Liver (tissue), 9 donors: Measurements from ENCODE around the gene PHF12. TPM values are rescaled to one million over a fixed set of nuclear protein-coding genes. Genes with fewer than 3 reads are reported as not detected.

ENCODE experiments used
- DNase-seq: peaks from one replicate; pipeline ENCODE4 v3.0.0-alpha.2; 2017; ENCODE audit warnings: low spot score
- H3K27ac ChIP-seq, 2 donors: one replicate each; pipeline ENCODE4 v1.7.0; 2013; ENCODE audit warnings: inconsistent platforms in 2 of 2, low read length in 2 of 2, control low read depth in 1 of 2, low read depth in 1 of 2, mild to moderate bottlenecking in 1 of 2
- H3K27me3 ChIP-seq, 4 donors: one replicate each; pipeline versions ENCODE4 v1.6.1 to v1.7.0; 2013; ENCODE audit warnings: low read length in 3 of 4, inconsistent platforms in 1 of 4, mild to moderate bottlenecking in 1 of 4, moderate library complexity in 1 of 4; ENCODE audit not compliant: control insufficient read depth in 4 of 4, insufficient read depth in 4 of 4
- H3K36me3 ChIP-seq, 4 donors: one replicate each; pipeline versions ENCODE4 v1.6.1 to v1.7.0; 2013; ENCODE audit warnings: low read length in 3 of 4, mild to moderate bottlenecking in 3 of 4, low read depth in 1 of 4, moderate library complexity in 1 of 4; ENCODE audit not compliant: control insufficient read depth in 4 of 4, insufficient read depth in 3 of 4
- H3K4me1 ChIP-seq, 4 donors: one replicate each; pipeline versions ENCODE4 v1.6.1 to v1.7.0; 2013; ENCODE audit warnings: low read length in 3 of 4, mild to moderate bottlenecking in 3 of 4, moderate library complexity in 1 of 4; ENCODE audit not compliant: control insufficient read depth in 4 of 4, insufficient read depth in 4 of 4
- H3K4me3 ChIP-seq, 3 donors: one replicate each; pipeline versions ENCODE4 v1.6.1 to v1.7.0; 2013; ENCODE audit warnings: low read length in 3 of 3, control low read depth in 1 of 3, low read depth in 1 of 3, mild to moderate bottlenecking in 1 of 3
- H3K9ac ChIP-seq, 2 donors: one replicate each; pipeline ENCODE4 v1.7.0; 2013; ENCODE audit warnings: low read length in 2 of 2, mild to moderate bottlenecking in 2 of 2, moderate library complexity in 2 of 2, control low read depth in 1 of 2, low read depth in 1 of 2
- H3K9me3 ChIP-seq, 4 donors: one replicate each; pipeline versions ENCODE4 v1.6.1 to v1.7.0; 2013; ENCODE audit warnings: low read length in 3 of 4; ENCODE audit not compliant: control insufficient read depth in 4 of 4
- EGR1 ChIP-seq, 2 donors: IDR thresholded peaks; 2 replicates each; pipeline ENCODE4 v1.6.1; 2016 to 2018; ENCODE audit warnings: antibody characterized with exemption in 2 of 2, low read depth in 2 of 2
- FOXA1 ChIP-seq: IDR thresholded peaks from 2 replicates; pipeline ENCODE4 v1.6.1; 2016; ENCODE audit warnings: antibody characterized with exemption
- FOXA2 ChIP-seq: IDR thresholded peaks from 2 replicates; pipeline ENCODE4 v1.6.1; 2016; ENCODE audit warnings: antibody characterized with exemption
- GABPA ChIP-seq, 2 donors: IDR thresholded peaks in 1 of 2; conservative IDR thresholded peaks in 1 of 2; 2 replicates each; pipeline ENCODE4 v1.6.1; 2016; ENCODE audit warnings: antibody characterized with exemption in 2 of 2, mild to moderate bottlenecking in 1 of 2, moderate library complexity in 1 of 2
- HNF4A ChIP-seq, 2 donors: conservative IDR thresholded peaks; 2 replicates each; pipeline ENCODE4 v1.6.1; 2016; ENCODE audit warnings: antibody characterized with exemption in 2 of 2, mild to moderate bottlenecking in 2 of 2
- HNF4G ChIP-seq: IDR thresholded peaks from 2 replicates; pipeline ENCODE4 v1.6.1; 2016; ENCODE audit warnings: antibody characterized with exemption
- JUND ChIP-seq, 2 donors: IDR thresholded peaks; 2 replicates each; pipeline ENCODE4 v1.6.1; 2016; ENCODE audit warnings: antibody characterized with exemption in 2 of 2
- NR2F2 ChIP-seq: IDR thresholded peaks from 2 replicates; pipeline ENCODE4 v1.6.1; 2016; ENCODE audit warnings: antibody characterized with exemption
- RAD21 ChIP-seq, 2 donors: IDR thresholded peaks; 2 replicates each; pipeline ENCODE4 v1.6.1; 2016; ENCODE audit warnings: antibody characterized with exemption in 2 of 2, mild to moderate bottlenecking in 2 of 2
- RXRA ChIP-seq, 2 donors: IDR thresholded peaks; 2 replicates each; pipeline ENCODE4 v1.6.1; 2017 to 2018; ENCODE audit warnings: antibody characterized with exemption in 2 of 2, mild to moderate bottlenecking in 1 of 2
- SP1 ChIP-seq: IDR thresholded peaks from 2 replicates; pipeline ENCODE4 v1.6.1; 2018; ENCODE audit warnings: antibody characterized with exemption, mild to moderate bottlenecking
- TAF1 ChIP-seq: conservative IDR thresholded peaks from 2 replicates; pipeline ENCODE4 v1.6.1; 2016; ENCODE audit warnings: antibody characterized with exemption, mild to moderate bottlenecking
- YY1 ChIP-seq: IDR thresholded peaks from 2 replicates; pipeline ENCODE4 v1.6.1; 2016; ENCODE audit warnings: antibody characterized with exemption, mild to moderate bottlenecking
- WGBS: extraction: QIAGEN DNeasy Blood & Tissue Kit; methylation state at CpG from one replicate; pipeline ENCODE4 v1.1.7; 2013; 5-methylcytosine and 5-hydroxymethylcytosine counted together
- polyA plus RNA-seq, 2 donors: library from polyadenylated mRNA; stranded (reverse) in 1 of 2; unstranded in 1 of 2; fragments of 200-250 nt in 1 of 2; fragments of >200 nt in 1 of 2; fragmentation: Nextera tagmentation in 1 of 2; extraction: Ambion mirVana in 1 of 2; gene quantifications; one replicate each; pipeline versions ENCODE4 v1.2.1 to v1.2.3, GENCODE V29; 2013 to 2015
- total RNA-seq, 2 donors: library from RNA; depleted of rRNA; stranded (reverse); fragments of >200 nt; gene quantifications; one replicate each; pipeline ENCODE4 v1.2.3, GENCODE V29; 2014
- TF ChIP-seq, protein P1 (sequence below): IDR thresholded peaks from 2 replicates; pipeline ENCODE4 v1.6.1; 2016; ENCODE audit warnings: antibody characterized with exemption
- TF ChIP-seq, protein P2 (sequence below): fragments of 150-350 bp; IDR thresholded peaks from 2 replicates; pipeline ENCODE4 v1.5.1; 2017; ENCODE audit warnings: improper control_type of control experiment, low read depth, low read length; ENCODE audit not compliant: missing input control
- TF ChIP-seq, protein P3 (sequence below): IDR thresholded peaks from 2 replicates; pipeline ENCODE4 v1.6.1; 2016; ENCODE audit warnings: antibody characterized with exemption
- TF ChIP-seq, protein P4 (sequence below): IDR thresholded peaks from 2 replicates; pipeline ENCODE4 v1.6.1; 2016; ENCODE audit warnings: antibody characterized with exemption
- TF ChIP-seq, protein P5 (sequence below): IDR thresholded peaks from 2 replicates; pipeline ENCODE4 v1.6.1; 2016; ENCODE audit warnings: antibody characterized with exemption, mild to moderate bottlenecking
- donor health status: healthy.
- donor health status: healthy.
- donor health status: healthy.
- donor health status: healthy.
- donor health status: healthy.

Gene PHF12
- total and polyA plus RNA-seq, 4 donors, result 4.3 to 21.3 (median 11.7) TPM

DNA sequence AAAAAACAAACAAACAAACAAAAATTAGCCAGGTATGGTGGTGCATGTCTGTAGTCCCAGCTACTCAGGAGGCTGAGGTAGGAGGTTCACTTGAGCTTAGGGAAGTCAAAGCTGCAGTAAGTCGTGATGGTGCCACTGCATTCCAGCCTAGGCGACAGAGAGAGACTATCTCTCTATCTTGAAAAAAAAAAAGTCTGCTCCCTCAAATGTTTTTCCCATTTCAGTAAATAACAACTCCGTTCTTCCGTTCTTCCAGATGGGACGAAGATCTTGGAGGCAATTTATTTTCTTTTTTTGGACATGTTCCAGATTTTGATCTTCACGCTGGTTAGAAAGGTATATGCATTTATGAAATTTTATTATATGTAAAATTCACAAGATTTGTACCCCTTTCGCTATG is 77.5 kb downstream of the PHF12 start:
- no peaks in the 10 kb centered on the region for H3K4me1 ChIP-seq
- peaks cover under 1 to 5% (median 3%) of the 10 kb centered on the region in 4 donors for H3K36me3 ChIP-seq
- no peak for TF ChIP-seq TAF1
- TF ChIP-seq, protein P1, sequence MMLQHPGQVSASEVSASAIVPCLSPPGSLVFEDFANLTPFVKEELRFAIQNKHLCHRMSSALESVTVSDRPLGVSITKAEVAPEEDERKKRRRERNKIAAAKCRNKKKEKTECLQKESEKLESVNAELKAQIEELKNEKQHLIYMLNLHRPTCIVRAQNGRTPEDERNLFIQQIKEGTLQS, result no peak
- no peak for TF ChIP-seq GABPA (IDR thresholded peaks at IDR 0.05 in 1 of 2, conservative IDR thresholded peaks at IDR 0.05 in 1 of 2)
- TF ChIP-seq, protein P2, sequence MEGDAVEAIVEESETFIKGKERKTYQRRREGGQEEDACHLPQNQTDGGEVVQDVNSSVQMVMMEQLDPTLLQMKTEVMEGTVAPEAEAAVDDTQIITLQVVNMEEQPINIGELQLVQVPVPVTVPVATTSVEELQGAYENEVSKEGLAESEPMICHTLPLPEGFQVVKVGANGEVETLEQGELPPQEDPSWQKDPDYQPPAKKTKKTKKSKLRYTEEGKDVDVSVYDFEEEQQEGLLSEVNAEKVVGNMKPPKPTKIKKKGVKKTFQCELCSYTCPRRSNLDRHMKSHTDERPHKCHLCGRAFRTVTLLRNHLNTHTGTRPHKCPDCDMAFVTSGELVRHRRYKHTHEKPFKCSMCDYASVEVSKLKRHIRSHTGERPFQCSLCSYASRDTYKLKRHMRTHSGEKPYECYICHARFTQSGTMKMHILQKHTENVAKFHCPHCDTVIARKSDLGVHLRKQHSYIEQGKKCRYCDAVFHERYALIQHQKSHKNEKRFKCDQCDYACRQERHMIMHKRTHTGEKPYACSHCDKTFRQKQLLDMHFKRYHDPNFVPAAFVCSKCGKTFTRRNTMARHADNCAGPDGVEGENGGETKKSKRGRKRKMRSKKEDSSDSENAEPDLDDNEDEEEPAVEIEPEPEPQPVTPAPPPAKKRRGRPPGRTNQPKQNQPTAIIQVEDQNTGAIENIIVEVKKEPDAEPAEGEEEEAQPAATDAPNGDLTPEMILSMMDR, result no peak
- no peak for TF ChIP-seq RAD21 (IDR thresholded peaks at IDR 0.05)
- no peak for TF ChIP-seq YY1
- TF ChIP-seq HNF4G, result no peak
- TF ChIP-seq, protein P3, sequence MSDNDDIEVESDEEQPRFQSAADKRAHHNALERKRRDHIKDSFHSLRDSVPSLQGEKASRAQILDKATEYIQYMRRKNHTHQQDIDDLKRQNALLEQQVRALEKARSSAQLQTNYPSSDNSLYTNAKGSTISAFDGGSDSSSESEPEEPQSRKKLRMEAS, result no peak
- H3K27me3 ChIP-seq, result no peaks in the 10 kb centered on the region
- no peaks in the 10 kb centered on the region for H3K9me3 ChIP-seq
- no peak overlapping the region for H3K9ac ChIP-seq
- H3K27ac ChIP-seq, result no peak overlapping the region
- no peak for DNase-seq
- WGBS, result 92% methylated on average over 7 of the region's 7 CpGs
- no peak overlapping the region for H3K4me3 ChIP-seq

DNA sequence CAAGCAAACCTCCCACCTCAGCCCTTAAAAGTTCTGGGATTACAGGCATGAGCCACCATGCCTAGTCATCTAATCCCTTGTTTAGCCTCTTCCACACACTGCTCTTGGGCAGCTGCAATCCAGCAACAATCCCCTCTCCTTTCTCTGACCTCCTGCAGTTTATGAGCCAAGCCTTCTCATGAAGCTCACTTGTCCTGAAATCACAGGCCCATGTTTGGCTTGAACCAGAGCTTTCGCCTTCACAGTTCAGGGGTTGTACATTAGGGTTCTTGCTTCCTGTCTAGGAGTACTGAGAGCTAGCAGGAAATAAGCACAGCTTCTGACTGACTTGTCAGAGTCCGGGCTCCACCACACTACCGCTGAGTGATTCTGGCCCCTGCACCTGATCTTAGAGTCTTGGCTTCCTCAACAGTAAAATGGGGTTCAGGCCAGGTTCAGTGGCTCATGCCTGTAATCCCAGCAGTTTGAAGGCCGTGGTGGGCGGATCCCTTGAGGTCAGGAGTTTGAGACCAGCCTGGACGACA is 80.2 kb downstream of the PHF12 start:
- H3K27ac ChIP-seq, result no peak overlapping the region
- H3K9me3 ChIP-seq, result no peaks in the 10 kb centered on the region
- no peak overlapping the region for H3K4me3 ChIP-seq
- no peaks in the 10 kb centered on the region for H3K27me3 ChIP-seq
- WGBS, result 79% methylated on average over 6 of the region's 6 CpGs
- no peak overlapping the region for H3K9ac ChIP-seq
- TF ChIP-seq TAF1 (no peak), JUND (IDR thresholded peaks at IDR 0.05) (no peak)
- H3K4me1 ChIP-seq, result no peaks in the 10 kb centered on the region
- H3K36me3 ChIP-seq, result no peaks in the 10 kb centered on the region
- no peak for DNase-seq

DNA sequence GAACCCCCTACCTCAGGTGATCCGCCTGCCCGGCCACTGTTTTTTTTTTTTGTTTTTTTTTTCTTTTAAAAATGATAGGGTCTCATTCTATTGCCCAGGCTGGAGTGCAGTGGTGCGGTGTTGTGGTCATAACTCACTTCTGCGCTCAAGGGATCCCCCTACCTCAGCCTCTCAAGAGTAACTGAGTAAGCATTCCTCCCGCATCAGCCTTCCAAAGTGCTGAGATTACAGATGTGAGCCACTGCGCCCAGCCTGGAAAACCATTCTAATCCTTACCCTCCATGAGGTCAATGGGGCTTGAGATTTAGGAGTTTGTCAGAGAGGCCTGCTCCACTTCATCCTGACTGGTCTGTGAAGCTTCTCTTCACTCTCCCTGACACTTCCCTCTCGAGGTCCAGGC is 84.0 kb downstream of the PHF12 start:
- Histone ChIP-seq H3K36me3 (no peaks in the 10 kb centered on the region), H3K27ac (no peak overlapping the region), H3K9ac (no peak overlapping the region), H3K9me3 (no peaks in the 10 kb centered on the region), H3K4me3 (no peak overlapping the region), H3K27me3 (no peaks in the 10 kb centered on the region), H3K4me1 (no peaks in the 10 kb centered on the region)
- WGBS, result 95% methylated on average over 7 of the region's 7 CpGs
- no peak for DNase-seq
- TF ChIP-seq FOXA1 (no peak), HNF4A (conservative IDR thresholded peaks at IDR 0.05) (no peak), SP1 (no peak), HNF4G (no peak), NR2F2 (no peak), FOXA2 (no peak), TAF1 (no peak), GABPA (IDR thresholded peaks at IDR 0.05 in 1 of 2, conservative IDR thresholded peaks at IDR 0.05 in 1 of 2) (no peak), YY1 (no peak), RXRA (IDR thresholded peaks at IDR 0.05) (no peak), EGR1 (IDR thresholded peaks at IDR 0.05; ENCODE audit: low read depth in 2 of 2) (no peak), RAD21 (IDR thresholded peaks at IDR 0.05) (no peak)
- TF ChIP-seq, protein P2, result no peak
- TF ChIP-seq, protein P4, sequence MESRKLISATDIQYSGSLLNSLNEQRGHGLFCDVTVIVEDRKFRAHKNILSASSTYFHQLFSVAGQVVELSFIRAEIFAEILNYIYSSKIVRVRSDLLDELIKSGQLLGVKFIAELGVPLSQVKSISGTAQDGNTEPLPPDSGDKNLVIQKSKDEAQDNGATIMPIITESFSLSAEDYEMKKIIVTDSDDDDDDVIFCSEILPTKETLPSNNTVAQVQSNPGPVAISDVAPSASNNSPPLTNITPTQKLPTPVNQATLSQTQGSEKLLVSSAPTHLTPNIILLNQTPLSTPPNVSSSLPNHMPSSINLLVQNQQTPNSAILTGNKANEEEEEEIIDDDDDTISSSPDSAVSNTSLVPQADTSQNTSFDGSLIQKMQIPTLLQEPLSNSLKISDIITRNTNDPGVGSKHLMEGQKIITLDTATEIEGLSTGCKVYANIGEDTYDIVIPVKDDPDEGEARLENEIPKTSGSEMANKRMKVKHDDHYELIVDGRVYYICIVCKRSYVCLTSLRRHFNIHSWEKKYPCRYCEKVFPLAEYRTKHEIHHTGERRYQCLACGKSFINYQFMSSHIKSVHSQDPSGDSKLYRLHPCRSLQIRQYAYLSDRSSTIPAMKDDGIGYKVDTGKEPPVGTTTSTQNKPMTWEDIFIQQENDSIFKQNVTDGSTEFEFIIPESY, result no peak
- TF ChIP-seq, protein P5, sequence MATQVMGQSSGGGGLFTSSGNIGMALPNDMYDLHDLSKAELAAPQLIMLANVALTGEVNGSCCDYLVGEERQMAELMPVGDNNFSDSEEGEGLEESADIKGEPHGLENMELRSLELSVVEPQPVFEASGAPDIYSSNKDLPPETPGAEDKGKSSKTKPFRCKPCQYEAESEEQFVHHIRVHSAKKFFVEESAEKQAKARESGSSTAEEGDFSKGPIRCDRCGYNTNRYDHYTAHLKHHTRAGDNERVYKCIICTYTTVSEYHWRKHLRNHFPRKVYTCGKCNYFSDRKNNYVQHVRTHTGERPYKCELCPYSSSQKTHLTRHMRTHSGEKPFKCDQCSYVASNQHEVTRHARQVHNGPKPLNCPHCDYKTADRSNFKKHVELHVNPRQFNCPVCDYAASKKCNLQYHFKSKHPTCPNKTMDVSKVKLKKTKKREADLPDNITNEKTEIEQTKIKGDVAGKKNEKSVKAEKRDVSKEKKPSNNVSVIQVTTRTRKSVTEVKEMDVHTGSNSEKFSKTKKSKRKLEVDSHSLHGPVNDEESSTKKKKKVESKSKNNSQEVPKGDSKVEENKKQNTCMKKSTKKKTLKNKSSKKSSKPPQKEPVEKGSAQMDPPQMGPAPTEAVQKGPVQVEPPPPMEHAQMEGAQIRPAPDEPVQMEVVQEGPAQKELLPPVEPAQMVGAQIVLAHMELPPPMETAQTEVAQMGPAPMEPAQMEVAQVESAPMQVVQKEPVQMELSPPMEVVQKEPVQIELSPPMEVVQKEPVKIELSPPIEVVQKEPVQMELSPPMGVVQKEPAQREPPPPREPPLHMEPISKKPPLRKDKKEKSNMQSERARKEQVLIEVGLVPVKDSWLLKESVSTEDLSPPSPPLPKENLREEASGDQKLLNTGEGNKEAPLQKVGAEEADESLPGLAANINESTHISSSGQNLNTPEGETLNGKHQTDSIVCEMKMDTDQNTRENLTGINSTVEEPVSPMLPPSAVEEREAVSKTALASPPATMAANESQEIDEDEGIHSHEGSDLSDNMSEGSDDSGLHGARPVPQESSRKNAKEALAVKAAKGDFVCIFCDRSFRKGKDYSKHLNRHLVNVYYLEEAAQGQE, result no peak
- TF ChIP-seq, protein P3, result no peak
